ENCODE data around the gene OPN1SW. TPM values are rescaled to one million over a fixed set of nuclear protein-coding genes. Genes with fewer than 3 reads are reported as not detected.

The OPN1SW gene
- total and polyA plus RNA-seq, 12 donors = not detected

DNA sequence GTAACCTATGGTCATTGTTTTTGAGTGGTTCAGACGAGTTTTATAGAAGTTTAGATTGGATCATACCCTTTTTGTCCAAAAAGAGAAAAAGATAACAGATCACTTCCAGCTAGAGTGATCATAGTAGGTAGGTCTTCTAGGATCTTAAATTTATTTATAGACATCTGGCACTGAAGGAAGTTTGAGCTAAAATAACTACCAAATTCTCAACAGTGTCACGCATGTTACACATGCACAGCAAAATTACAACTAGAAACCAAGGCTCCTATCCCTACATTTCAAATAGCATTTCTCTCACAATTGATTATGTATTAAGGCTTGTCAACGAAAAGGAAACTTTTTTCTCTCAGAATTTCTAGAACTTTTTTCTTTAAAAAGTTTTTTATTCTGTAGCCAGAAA, 34.1 kb downstream of the OPN1SW start:
- WGBS, 4 donors = 62 to 74% (median 68%) methylated on average over 3 of the region's 3 CpGs
- peak overlapping the region in 1 of 4 donors; percentile 86 for H3K4me3 ChIP-seq
- intact Hi-C loops (cut with DNase I) = no loop called here
- peaks cover 19 to 38% of the 10 kb centered on the region in 2 donors for H3K4me1 ChIP-seq (replicated peaks in 1 of 2)
- H3K27me3 ChIP-seq = no peaks in the 10 kb centered on the region
- H3K27ac ChIP-seq = peak overlapping the region in 1 of 5 donors; percentile 13
- DNase-seq = no peak
- H3K36me3 ChIP-seq (replicated peaks in 1 of 2) = no peaks in the 10 kb centered on the region
- H3K9me3 ChIP-seq (replicated peaks in 1 of 3) = no peaks in the 10 kb centered on the region
- TF ChIP-seq CTCF (IDR thresholded peaks at IDR 0.05) (no peak), POLR2A (IDR thresholded peaks at IDR 0.05) (no peak)

GRCh38 chr7:128740996-128741395, 34.6 kb downstream of the OPN1SW start:
- peak overlapping the region in 1 of 5 donors; percentile 13 for H3K27ac ChIP-seq
- H3K9me3 ChIP-seq (replicated peaks in 1 of 3) = no peaks in the 10 kb centered on the region
- peaks cover 19 to 38% of the 10 kb centered on the region in 2 donors for H3K4me1 ChIP-seq (replicated peaks in 1 of 2)
- H3K27me3 ChIP-seq = no peaks in the 10 kb centered on the region
- no peaks in the 10 kb centered on the region for H3K36me3 ChIP-seq (replicated peaks in 1 of 2)
- 42 to 49% (median 46%) methylated on average over 3 of the region's 3 CpGs for WGBS, 4 donors
- DNase-seq = peak in 5 of 7 donors; percentile 22 to 56 (median 37)
- intact Hi-C loops (cut with DNase I) = no loop called here
- TF ChIP-seq CTCF (IDR thresholded peaks at IDR 0.05) (no peak), POLR2A (IDR thresholded peaks at IDR 0.05) (no peak)
- H3K4me3 ChIP-seq = peak overlapping the region in 1 of 4 donors; percentile 86

DNA sequence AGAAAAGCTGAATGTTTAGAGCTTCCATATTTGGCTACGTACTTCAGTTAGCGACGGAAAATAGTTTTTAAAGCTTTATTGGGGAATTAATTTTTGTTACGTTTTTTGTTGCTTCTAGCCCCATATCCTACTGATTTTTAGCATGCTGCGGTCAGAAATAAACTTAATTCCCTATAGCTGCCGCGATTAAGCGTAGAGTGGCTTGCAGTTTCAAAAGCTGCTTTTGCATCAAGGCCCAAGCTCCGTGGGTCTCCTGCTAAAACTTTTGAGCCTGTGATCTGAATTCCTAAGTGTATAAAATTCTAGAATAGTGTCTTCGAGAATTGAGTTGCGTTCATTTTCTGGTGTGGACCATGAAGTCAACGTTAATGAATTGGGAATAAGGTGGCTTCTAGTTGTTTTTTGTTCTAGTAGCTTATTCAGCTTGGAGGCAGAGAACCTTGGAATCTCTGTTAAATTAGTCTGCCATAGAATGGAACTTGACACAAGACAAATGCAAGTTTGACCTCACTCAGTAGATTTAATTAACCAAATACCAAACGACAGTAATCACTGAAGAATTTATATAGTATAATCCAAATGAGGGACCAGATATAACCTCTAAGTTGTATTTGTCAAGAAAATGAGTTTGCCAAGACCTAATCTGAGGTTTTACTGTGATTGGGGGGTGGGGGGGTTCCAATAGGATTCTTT, 35.5 kb downstream of the OPN1SW start:
- no peak for DNase-seq
- no peaks in the 10 kb centered on the region for H3K9me3 ChIP-seq (replicated peaks in 1 of 3)
- intact Hi-C loops (cut with DNase I) = no loop called here
- TF ChIP-seq POLR2A (IDR thresholded peaks at IDR 0.05) (no peak), CTCF (IDR thresholded peaks at IDR 0.05) (no peak)
- no peaks in the 10 kb centered on the region for H3K36me3 ChIP-seq (replicated peaks in 1 of 2)
- WGBS, 4 donors = 5 to 8% (median 6%) methylated on average over 13 of the region's 13 CpGs
- H3K27me3 ChIP-seq = no peaks in the 10 kb centered on the region
- H3K27ac ChIP-seq = peak overlapping the region; percentile 77 to 97 (median 93)
- H3K4me3 ChIP-seq = peak overlapping the region in 3 of 4 donors; percentile 86 to 100 (median 92)
- peaks cover 19 to 38% of the 10 kb centered on the region in 2 donors for H3K4me1 ChIP-seq (replicated peaks in 1 of 2)

GRCh38 chr7:128739048-128739962, 36.3 kb downstream of the OPN1SW start, which contains the start of gene CALU:
Gene CALU, plus strand, starts transcription at chr7:128739359. Its CDS starts 9,225 bp downstream, at chr7:128748584.
- H3K4me1 ChIP-seq (replicated peaks in 1 of 2) = peaks cover 19 to 32% of the 10 kb centered on the region in 2 donors
- WGBS, 4 donors = 0 to 1% (median 0%) methylated on average over 26 to 74 of the region's 74 CpGs
- H3K36me3 ChIP-seq (replicated peaks in 1 of 2) = no peaks in the 10 kb centered on the region

More at GRCh38 chr7:128739048-128739962, 36.3 kb downstream of the OPN1SW start, which contains the start of gene CALU:
- peak within 1 kb of the TSS; percentile 19 to 100 (median 89) for H3K4me3 ChIP-seq
- H3K27me3 ChIP-seq = no peaks in the 10 kb centered on the region
- peak within 1 kb of the TSS; percentile 77 to 97 (median 93) for H3K27ac ChIP-seq
- H3K9me3 ChIP-seq (replicated peaks in 1 of 3) = no peaks in the 10 kb centered on the region
- DNase-seq = peak; percentile 96 to 99 (median 98)
- intact Hi-C loops (cut with DNase I) = no loop called here
- peak; percentile 76 to 91 for TF ChIP-seq POLR2A (IDR thresholded peaks at IDR 0.05)
- TF ChIP-seq CTCF (IDR thresholded peaks at IDR 0.05) = no peak
